ENCODE data around the gene UGT1A8.

UGT1A8 gene

GRCh38 chr2:233761040-233761769 is 143.8 kb downstream of the UGT1A8 start:
- H3K4me3 ChIP-seq (ENCODE audit: low read depth, low read length) = no peak overlapping the region
- no peak for TF ChIP-seq CTCF (IDR thresholded peaks at IDR 0.05; ENCODE audit: low read depth, low read length)

GRCh38 chr2:233764264-233764663 is 146.8 kb downstream of the UGT1A8 start:
- TF ChIP-seq CTCF (IDR thresholded peaks at IDR 0.05; ENCODE audit: low read depth, low read length) = no peak
- H3K4me3 ChIP-seq (ENCODE audit: low read depth, low read length) = no peak overlapping the region

GRCh38 chr2:233764761-233765160 is 147.3 kb downstream of the UGT1A8 start:
- no peak for TF ChIP-seq CTCF (IDR thresholded peaks at IDR 0.05; ENCODE audit: low read depth, low read length)
- no peak overlapping the region for H3K4me3 ChIP-seq (ENCODE audit: low read depth, low read length)

GRCh38 chr2:233766416-233766815 is 149.0 kb downstream of the UGT1A8 start:
- H3K4me3 ChIP-seq (ENCODE audit: low read depth, low read length) = no peak overlapping the region
- no peak for TF ChIP-seq CTCF (IDR thresholded peaks at IDR 0.05; ENCODE audit: low read depth, low read length)

GRCh38 chr2:233768076-233768475 is 150.6 kb downstream of the UGT1A8 start:
- H3K4me3 ChIP-seq (ENCODE audit: low read depth, low read length) = no peak overlapping the region
- TF ChIP-seq CTCF (IDR thresholded peaks at IDR 0.05; ENCODE audit: low read depth, low read length) = no peak

GRCh38 chr2:233769260-233769659 is 151.8 kb downstream of the UGT1A8 start:
- H3K4me3 ChIP-seq (ENCODE audit: low read depth, low read length) = no peak overlapping the region
- no peak for TF ChIP-seq CTCF (IDR thresholded peaks at IDR 0.05; ENCODE audit: low read depth, low read length)

GRCh38 chr2:233772153-233772552 is 154.7 kb downstream of the UGT1A8 start:
- no peak for TF ChIP-seq CTCF (IDR thresholded peaks at IDR 0.05; ENCODE audit: low read depth, low read length)
- no peak overlapping the region for H3K4me3 ChIP-seq (ENCODE audit: low read depth, low read length)
